Measurements from ENCODE around the gene BECN2.
"Not testable (repeated sequence)": the region's sequence is repeated elsewhere in the genome, so short reads cannot be mapped to it uniquely, and the experiment has no call there.

Gene BECN2

GRCh38 chr1:241979926-241980325 is 22.4 kb downstream of the BECN2 start:
- no peak for DNase-seq

- DNase-seq: peak; percentile 19
These were observed 28.2 kb downstream of the BECN2 start for GRCh38 chr1:241985787-241986186.

GRCh38 chr1:241988389-241988930 is 30.9 kb downstream of the BECN2 start:
- not testable (repeated sequence) for DNase-seq

GRCh38 chr1:241990040-241990439 is 32.5 kb downstream of the BECN2 start:
- peak; percentile 42 for DNase-seq

- no peak for DNase-seq
These were observed 35.2 kb downstream of the BECN2 start for GRCh38 chr1:241992734-241993133.

- no peak for DNase-seq
These were observed 36.6 kb downstream of the BECN2 start for GRCh38 chr1:241994171-241994570.

GRCh38 chr1:241997401-241997998 is 39.9 kb downstream of the BECN2 start:
- no peak for DNase-seq

GRCh38 chr1:241998412-241998921 is 40.9 kb downstream of the BECN2 start:
- no peak for DNase-seq

- no peak for DNase-seq
These were observed 41.5 kb downstream of the BECN2 start, which contains the start of gene MAP1LC3C for GRCh38 chr1:241999026-241999425. Gene MAP1LC3C (minus strand): TSS chr1:241999098. CDS start chr1:241999008, 90 bp downstream.

- DNase-seq: no peak
These were observed 42.9 kb downstream of the BECN2 start for GRCh38 chr1:242000434-242000833.

- no peak for DNase-seq
These were observed 44.5 kb downstream of the BECN2 start for GRCh38 chr1:242002072-242002471.

- DNase-seq: no peak
These were observed 44.9 kb downstream of the BECN2 start for GRCh38 chr1:242002510-242002909.

- no peak for DNase-seq
These were observed 47.4 kb downstream of the BECN2 start for GRCh38 chr1:242004751-242005495.

- no peak for DNase-seq
These were observed 48.4 kb downstream of the BECN2 start for GRCh38 chr1:242005866-242006535.

GRCh38 chr1:242006976-242007375 is 49.4 kb downstream of the BECN2 start:
- no peak for DNase-seq
